Fibroblast of skin of left quadriceps (primary cell): Measurements from ENCODE around the gene INPP5E.
"Not testable (repeated sequence)": the region's sequence is repeated elsewhere in the genome, so short reads cannot be mapped to it uniquely, and the experiment has no call there.

Experiments
- DNase-seq, 2 experiments: peaks; one replicate each; pipeline ENCODE4 v3.0.0-alpha.2; 2013; ENCODE audit warnings: low read depth in 2 of 2

Gene INPP5E

DNA sequence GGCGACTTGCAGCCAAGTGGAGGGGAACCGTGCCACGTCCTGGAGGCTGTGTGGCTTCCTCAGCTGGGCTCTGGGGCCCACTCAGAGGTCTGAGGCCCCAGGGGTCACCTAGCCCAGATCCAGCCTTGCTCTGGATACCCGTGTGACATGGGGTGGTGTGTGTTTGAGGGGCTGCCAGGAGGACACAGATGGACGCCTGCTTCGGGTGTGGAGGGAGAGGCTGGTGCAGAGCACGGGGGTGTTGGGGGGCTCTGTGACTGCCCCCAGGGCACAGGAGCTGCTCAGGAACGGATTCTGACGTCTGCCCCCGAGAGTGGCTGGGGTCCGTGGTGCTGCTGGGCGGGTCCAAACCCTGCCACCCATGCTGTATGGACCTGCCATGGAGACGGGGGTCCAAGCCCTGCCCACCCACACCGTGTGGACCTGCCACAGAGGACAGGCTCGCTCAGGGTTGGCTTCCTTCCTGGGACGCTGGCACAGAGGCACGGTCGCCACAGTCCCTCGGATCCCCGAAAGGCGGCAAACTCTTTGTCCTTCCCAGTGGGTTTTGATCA lies 10.5 kb downstream of the INPP5E start:
- DNase-seq: no peak

DNA sequence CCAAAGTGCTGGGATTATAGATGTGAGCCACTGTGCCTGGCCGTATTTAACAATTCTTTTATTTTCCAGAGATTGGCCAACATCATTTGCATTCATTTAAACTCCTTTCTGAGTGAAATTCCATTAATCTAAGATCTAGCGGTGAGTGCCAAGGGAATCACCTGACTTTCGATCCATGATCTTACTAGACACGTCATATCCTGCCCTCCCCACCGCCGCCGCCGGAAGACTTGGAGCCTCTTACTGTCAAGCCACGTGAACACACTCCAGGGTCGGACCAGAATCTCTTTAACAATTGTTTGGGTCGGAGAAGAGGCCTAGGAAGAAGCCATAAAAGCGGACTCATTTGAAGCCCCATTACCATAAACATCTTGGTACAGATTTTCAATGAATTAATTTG lies 12.9 kb downstream of the INPP5E start:
- DNase-seq: no peak

DNA sequence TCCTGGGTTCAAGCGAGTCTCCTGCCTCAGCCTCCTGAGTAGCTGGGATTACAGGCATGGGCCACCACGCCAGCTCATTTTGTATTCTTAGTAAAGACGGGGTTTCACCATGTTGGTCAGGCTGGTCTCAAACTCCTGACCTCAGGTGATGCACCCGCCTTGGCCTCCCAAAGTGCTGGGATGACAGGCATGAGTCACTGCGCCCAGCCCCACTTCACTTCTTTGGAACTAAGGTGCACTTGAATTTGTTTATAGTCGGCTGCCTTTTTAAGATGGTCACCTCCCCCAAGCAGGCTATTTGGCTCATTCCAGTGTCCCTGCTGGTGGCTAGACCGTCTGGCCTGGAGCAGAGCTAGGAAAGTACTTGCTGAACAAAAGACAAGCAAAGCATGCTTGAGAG lies 14.3 kb downstream of the INPP5E start:
- not testable (repeated sequence) for DNase-seq

DNA sequence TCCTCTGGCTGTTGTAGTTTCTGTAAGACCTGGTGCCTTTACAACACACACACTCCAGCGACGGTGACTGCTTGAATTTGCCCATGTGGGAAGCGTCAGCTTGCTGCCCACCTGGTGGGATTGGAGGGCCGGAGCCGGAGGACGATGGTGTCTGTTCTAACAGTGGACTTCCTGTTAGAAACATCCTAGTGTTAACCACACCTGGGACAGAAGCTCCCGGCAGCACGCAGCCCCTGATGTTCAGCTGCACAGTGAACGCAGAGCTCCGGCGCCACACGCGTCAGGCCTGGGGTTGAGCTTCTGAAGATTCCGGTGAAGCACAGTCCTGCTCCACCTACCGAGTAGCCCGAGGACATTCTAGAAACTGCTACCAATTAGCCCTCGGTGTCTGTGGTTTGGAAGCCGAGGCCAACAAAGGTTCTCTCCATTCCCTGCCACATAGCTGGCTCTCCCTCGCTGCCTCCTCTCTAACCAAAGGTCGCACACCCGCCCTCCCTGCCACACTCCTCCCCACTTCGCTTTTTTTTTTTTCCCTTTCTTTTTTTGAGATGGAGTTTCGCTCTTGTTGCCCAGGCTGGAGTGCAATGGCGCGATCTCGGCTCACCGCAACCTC lies 14.8 kb downstream of the INPP5E start:
- DNase-seq: no peak

DNA sequence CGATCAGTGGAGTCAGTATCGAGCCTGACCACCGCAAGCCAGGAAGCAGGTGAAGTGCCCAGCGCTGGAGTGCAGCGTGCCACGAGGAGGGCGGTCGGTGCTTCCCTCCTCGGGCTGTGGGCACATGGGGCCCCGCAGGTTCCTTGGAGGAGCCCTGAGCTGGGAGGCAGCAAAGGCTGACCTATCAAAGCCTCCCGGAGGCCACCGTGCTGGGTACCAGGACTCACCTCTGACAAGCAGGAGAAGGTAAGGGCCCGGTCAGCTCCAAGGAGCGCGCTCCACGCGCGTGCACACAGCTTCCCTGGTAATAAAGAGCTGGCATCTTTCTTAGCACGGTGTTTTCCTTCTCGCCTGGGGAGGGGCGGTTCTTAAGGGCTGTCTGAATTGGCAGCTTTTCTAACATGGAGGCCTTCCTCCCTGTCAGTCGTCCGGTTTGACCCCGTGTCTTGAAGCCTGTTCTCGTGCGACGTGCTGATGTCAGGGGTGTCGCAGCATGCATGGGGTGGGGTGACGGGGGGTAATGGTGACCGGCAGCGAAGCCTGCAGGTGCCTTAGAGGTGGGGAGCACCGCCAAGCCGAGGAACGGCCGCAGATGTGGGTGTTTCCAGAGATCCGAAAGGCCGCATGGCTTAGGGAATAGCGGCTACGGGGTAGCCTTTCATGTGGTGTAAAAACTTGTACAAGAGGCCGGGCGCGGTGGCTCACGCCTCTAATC lies 16.1 kb downstream of the INPP5E start:
- DNase-seq: no peak

DNA sequence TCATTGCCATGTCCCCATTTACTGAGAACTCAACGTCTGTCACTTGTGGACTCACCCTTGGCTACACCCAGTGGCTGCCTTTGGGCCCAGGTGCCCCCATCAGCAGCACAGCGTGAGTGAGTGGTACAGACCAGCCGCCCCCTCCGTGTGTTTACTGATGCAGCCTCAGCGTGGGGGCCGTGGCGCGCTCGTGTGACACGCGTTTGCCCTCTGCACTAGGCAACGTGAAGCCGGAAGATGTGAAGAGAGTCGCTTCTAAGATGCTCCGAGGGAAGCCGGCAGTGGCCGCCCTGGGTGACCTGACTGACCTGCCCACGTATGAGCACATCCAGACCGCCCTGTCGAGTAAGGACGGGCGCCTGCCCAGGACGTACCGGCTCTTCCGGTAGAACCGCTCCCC lies 16.8 kb downstream of the INPP5E start:
- DNase-seq: no peak

DNA sequence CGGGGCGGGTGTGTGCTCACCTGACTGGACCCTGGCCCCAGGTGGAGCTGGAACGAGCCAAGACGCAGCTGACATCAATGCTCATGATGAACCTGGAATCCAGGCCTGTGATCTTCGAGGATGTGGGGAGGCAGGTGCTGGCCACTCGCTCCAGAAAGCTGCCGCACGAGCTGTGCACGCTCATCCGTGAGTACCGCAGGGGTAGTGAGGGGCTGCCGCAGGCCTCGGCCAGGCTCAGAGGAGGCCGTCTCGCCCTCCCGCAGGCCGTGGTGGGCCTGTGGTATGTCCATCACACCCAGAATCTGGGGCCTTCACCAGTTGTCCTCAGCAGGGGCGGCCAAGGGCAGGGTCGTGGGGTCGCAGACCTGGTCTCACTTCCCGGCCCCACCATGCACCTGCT lies 17.9 kb downstream of the INPP5E start:
- DNase-seq: no peak

DNA sequence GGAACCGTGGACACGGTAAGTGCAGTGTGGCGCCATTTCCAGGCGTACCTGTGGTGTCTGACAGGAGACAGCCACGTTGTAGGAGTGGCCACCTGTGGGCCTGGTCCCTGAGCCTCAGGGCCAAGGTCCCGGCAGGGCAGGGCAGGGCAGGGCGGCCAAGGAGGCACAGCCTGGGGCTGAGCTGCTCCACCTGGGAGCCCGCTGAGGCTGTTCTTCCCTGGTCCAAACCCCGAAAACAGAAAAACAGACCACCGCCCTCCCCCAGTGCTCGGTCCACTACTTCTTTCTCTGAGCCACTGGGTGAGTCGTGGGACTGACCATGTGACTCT lies 20.6 kb downstream of the INPP5E start:
- no peak for DNase-seq

DNA sequence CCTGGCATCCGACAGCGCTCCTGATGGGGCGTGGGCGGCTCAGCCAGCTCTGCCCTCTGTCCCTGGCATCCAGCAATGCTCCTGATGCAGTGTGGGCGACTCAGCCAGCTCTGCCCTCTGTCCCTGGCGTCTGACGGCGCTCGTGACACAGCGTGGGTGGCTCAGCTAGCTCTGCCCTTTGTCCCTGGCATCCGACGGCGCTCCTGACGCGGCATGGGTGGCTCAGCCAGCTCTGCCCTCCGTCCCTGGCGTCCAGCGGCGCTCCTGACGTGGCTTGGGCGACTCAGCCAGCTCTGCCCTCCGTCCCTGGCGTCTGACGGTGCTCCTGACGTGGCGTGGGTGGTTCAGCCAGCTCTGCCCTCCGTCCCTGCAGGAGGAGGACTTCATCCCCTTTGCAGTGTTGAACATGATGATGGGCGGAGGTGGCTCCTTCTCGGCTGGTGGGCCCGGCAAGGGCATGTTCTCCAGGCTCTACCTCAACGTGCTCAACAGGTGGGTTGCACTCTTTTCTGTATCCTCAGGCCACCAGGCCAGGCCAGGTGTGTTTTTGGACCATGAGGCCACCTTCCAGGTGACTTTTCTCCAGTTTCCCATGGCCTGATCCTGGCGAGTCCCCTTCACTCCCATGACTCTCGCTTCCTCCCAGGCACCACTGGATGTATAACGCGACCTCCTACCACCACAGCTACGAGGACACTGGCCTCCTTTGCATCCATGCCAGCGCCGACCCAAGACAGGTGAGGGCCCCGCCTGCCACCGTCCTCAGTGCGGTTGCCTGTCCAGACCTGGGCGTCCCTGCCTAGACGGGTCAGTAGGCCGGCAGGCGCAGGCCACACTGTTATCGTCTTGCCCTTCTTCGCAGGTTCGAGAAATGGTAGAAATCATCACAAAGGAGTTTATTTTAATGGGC lies 21.2 kb downstream of the INPP5E start:
- no peak for DNase-seq

DNA sequence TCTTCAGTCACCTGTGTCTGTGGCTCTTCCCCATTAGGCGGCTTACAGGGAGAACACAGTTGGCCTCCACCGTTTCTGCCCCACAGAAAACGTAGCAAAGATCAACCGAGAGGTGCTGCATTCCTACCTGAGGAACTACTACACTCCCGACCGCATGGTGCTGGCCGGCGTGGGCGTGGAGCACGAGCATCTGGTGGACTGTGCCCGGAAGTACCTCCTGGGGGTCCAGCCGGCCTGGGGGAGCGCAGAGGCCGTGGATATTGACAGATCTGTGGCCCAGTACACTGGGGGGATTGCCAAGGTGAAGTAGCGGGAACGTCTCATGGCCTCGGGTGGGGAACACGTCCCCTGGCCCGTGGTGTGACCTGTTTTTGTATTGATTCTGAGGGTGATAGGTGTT lies 22.7 kb downstream of the INPP5E start:
- DNase-seq: no peak

DNA sequence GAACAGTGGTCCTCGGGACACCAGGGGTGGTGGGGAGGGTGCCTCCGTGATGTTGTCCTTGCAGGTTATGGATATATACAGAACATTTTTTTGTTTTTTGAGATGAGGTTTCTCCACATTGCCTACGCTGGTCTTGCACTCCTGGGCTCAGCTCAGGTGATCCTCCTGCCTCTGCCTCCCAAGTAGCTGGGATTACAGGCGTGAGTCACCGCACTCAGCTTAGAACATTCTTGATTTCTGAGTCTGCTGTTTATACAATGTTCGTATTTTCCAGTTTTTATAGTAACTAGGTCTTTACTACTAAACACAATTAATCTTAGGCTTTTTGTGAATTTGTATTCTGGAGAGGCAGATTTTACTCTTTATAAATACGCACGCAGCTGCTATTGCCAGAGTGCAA lies 23.2 kb downstream of the INPP5E start:
- DNase-seq: no peak

DNA sequence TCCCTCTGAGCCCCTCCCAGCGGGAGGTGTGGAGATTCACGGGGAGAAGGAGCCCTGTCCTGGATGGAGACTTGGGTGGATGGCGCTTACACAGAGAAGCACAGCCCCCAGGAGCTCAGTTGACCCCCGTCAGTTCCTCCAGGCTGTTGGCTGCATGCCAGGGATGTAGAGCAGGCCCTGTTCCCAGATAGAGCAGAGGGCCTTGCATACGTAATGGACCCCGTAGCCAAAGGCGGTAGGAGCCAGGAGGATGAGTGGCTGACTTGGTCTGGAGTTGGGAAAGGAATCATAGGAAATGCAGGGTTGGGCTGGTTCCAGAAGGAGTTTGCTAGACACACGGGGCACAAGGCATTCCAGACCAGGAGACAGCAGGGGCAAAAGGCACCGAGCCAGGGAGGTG lies 26.7 kb downstream of the INPP5E start:
- no peak for DNase-seq

DNA sequence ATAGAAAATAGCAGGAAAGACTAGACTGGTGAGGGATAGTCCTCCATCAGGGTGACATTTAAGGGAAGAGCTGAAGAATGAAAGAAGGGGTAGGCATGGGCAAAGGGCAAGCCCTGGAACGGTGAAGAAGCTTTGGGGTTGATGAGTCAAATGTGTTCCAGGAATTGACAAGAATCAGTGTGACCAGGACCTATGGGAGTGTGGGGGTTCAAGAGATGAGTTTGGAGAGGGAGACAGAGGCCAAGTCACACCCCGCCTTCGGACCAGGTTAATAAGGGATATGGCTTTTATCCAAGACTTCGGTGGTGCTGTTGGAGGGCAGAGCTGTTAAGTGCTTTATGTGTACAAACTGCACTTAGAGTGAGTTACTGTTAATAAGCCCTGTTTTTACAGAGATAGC lies 28.3 kb downstream of the INPP5E start:
- DNase-seq: no peak

DNA sequence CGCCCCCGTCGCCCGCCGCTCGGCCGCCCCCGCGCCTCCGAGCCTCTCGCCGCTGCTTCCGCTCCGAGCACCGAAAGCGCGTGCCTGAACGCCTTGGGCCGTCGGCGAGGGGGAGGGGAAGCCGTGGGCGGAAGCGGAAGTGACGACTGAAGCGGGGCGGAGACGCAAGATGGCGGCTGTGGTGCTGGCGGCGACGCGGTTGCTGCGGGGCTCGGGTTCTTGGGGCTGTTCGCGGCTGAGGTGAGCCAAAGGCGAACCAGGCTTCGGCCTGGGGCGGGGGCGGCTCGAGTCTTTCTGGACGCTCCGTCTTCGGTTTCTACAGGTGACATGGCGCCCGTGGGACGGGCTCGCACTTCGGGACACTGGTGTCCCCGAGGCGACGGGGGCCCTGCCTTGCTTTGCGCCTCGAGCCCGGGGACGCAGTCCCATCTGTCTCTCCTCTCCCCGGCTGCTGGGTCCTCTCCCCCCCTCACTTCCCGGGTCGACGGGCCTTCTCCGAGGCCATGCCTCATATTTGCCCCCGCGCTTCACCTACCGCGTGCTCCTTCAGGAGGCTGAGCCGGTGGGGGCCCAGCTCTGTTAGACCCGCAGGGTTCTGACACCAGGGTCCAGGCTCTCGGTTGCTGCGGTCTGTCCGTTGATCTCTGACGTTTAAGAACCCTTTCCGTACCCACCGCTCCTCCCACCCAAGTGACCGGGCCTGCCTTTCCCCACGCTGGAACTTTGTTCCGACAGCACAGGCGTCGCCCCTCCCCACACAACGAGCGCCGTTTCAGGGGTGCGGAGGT lies 29.0 kb downstream of the INPP5E start, which contains the start of the genes ENTR1 and PMPCA:
Gene ENTR1, minus strand, starts transcription at position 115 of the 788 bp plus-strand sequence. CDS start 217 bp downstream, outside the sequence.
Gene PMPCA, plus strand, starts transcription at position 159 of the 788 bp plus-strand sequence. Its CDS starts 11 bp downstream, at position 170.
- peak; percentile 62 to 71 for DNase-seq

DNA sequence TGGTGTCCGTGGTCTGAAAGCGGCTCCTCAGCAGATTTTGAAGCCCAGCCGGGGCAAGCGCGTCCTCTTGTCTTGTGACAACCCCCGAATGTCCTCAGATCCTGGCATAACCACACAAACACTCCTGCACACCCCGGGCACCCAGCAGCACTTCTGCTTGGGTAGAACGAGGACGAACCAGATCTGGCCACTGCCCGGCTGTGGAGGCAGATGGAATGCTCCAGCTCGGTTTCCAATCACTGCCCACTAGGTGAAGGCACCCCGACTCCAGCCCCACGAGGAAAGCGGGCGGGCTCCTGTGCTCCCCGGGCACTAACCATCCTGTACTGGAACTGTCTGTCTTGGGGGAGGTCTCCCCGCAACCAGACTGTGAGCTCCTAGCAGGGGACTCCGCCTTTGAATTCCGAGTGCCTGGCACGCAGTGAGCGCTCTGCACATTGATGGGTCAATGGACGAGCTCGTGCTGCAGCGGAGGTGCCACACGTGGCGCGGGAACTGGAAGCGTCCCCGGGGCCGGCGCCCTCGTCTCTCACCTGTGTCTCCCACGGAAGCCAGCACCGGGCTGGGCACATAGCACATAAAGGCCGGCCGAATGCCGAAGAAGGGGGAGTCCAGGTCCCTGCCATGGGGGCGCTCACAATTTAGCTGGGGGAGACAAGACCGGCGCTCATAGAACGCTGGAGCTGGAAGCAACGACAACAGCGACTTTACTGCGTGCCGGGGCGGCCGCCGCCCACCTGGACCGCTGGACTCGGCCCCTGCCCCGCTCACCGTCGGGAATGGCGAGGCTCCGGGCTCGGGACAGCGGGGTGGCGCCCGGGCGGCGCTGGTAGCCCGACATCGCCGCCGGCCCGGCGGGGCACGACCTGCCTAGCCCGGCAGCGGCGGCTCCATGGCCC lies 29.8 kb downstream of the INPP5E start:
- DNase-seq: no peak

DNA sequence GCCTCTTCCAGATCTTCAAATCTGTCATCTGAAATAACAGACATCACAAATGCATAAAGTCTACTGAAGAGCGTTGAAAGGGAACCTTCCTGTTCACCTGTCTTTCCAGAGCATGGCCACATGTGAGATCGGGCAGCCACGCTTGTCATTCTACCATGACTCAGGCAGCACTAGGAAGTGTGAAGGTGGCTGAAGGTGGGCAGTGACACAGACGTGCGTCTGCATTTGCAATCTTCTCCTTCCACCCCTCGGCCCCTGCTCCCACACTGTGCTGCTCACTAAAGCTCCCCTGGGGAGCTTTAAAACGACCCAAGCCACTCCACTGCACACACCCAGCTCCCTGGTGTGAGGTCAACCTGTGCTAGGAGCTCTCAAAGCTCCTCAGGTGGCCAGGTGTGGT lies 31.7 kb downstream of the INPP5E start:
- DNase-seq: no peak

DNA sequence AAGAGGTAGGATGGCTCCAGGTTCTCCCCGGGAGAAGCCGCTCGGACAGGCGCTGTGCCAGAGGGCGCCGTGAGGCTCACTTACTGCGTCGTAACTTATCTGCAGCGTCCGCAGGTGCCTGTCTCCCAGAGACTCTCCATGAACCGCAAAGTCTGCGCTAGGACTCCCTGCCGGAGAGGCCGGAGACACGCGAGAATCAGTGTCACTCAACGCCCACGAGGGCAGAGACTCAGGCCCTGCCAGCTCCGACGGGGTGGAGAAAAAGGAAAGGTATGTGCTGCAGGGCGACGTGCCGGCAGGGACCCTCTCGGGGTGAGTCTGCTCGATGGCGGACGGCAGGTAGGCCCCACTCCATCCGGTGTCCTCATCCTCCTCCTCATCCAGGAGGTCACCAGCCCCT lies 32.6 kb downstream of the INPP5E start:
- not testable (repeated sequence) for DNase-seq

DNA sequence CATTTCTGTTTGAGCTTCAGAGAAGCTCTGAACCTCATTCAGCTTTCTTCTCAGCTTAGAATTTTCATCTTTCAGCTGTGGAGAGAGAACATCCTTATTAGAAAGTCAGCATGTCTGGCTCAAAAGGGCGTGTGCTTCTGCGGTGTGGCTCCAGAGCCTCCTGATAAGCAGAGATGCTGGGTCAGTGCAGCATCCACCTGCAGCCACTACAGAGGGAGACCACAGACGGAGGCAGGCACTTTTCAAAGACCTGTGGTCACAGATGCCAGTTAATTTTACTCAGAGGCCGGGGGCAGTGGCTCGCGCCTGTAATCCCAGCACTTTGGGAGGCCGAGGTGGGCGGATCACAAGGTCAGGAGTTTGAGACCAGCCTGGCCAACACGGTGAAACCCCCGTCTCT lies 33.7 kb downstream of the INPP5E start:
- not testable (repeated sequence) for DNase-seq

DNA sequence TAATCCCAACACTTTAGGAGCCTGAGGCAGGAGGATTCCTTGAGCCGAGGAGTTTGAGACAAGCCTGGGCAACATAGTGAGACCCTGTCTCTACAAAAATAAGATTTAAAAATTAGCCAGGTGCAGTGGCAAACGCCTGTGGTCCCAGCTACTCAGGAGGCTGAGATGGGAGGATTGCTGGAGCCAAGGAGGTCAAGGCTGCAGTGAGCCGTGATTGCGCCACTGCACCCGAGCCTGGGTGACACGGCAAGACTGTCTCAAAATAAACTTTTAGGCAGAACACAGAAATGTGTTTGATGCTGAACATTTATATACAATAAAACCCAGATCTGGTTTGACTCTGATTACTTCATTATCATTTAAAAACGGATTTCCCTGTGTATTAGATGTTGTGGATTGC lies 34.2 kb downstream of the INPP5E start:
- no peak for DNase-seq

DNA sequence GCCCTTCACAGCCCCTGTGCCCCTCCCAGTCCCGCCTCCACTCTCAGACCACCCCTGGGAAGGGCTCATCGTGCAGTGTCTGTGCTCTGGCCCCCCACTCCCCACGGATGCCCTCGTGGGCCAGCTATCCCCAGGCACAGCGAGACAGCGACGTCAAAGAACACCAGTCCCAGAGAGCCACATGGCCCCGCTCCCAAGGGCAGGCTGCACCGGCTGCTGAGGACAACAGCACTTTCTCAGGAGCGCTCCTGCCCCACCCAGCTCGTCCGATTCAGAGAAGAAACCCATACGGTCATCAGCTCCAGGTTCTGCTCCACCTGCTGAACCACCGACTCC lies 34.9 kb downstream of the INPP5E start:
- no peak for DNase-seq
